Measurements from ENCODE around the gene SNUPN. TPM values are rescaled to one million over a fixed set of nuclear protein-coding genes. Genes with fewer than 3 reads are reported as not detected.

The SNUPN gene
- total RNA-seq, 2 experiments from 2014 or later = 44.4 to 71.1 TPM

- H3K4me3 ChIP-seq (ENCODE audit: low read depth, low read length, poor library complexity, severe bottlenecking) = no peak overlapping the region
- H3K9me3 ChIP-seq (ENCODE audit: low read length) = no peaks in the 10 kb centered on the region
- ChIA-PET POLR2A (no interaction called here), CTCF (ENCODE audit: unreplicated experiment) (no interaction called here)
- intact Hi-C loops (cut with micrococcal nuclease; ENCODE audit: unreplicated experiment) = no loop called here
- no peak for DNase-seq (ENCODE audit: low spot score)
- no peaks in the 10 kb centered on the region for H3K4me1 ChIP-seq (ENCODE audit: insufficient read depth, low read length, poor library complexity, severe bottlenecking)
- H4K20me1 ChIP-seq (ENCODE audit: insufficient read depth, low read length) = no peaks in the 10 kb centered on the region
- no peak overlapping the region for H2AFZ ChIP-seq (ENCODE audit: low read length)
- no peak for TF ChIP-seq EZH2phosphoT487 (IDR thresholded peaks at IDR 0.05; ENCODE audit: borderline replicate concordance, low read depth, low read length)
- no peak for TF ChIP-seq CTCF (conservative IDR thresholded peaks at IDR 0.05; ENCODE audit: low read length)
- BruUV-seq (replicated peaks) = no TSS peak
- no peaks in the 10 kb centered on the region for H3K79me2 ChIP-seq (ENCODE audit: insufficient read depth, low read depth, low read length)
- no peaks in the 10 kb centered on the region for H3K9me2 ChIP-seq (ENCODE audit: insufficient read depth, low read length)
- no peak overlapping the region for H3K4me2 ChIP-seq (ENCODE audit: low read length)
- H3K27ac ChIP-seq (ENCODE audit: low read depth, low read length, poor library complexity, severe bottlenecking) = no peak overlapping the region
- no peaks in the 10 kb centered on the region for H3K36me3 ChIP-seq (ENCODE audit: insufficient read depth, low read length)
These were observed 43.8 kb upstream of the SNUPN start for GRCh38 chr15:75669191-75669878.

GRCh38 chr15:75666823-75667501 is 41.4 kb upstream of the SNUPN start:
- Histone ChIP-seq H3K36me3 (ENCODE audit: insufficient read depth, low read length) (no peaks in the 10 kb centered on the region), H3K9me3 (ENCODE audit: low read length) (no peaks in the 10 kb centered on the region), H3K4me1 (ENCODE audit: insufficient read depth, low read length, poor library complexity, severe bottlenecking) (no peaks in the 10 kb centered on the region), H3K4me3 (ENCODE audit: low read depth, low read length, poor library complexity, severe bottlenecking) (no peak overlapping the region), H3K9me2 (ENCODE audit: insufficient read depth, low read length) (no peaks in the 10 kb centered on the region), H3K4me2 (ENCODE audit: low read length) (no peak overlapping the region), H3K27ac (ENCODE audit: low read depth, low read length, poor library complexity, severe bottlenecking) (no peak overlapping the region), H3K79me2 (ENCODE audit: insufficient read depth, low read depth, low read length) (no peaks in the 10 kb centered on the region), H2AFZ (ENCODE audit: low read length) (no peak overlapping the region), H4K20me1 (ENCODE audit: insufficient read depth, low read length) (no peaks in the 10 kb centered on the region)
- CTCF ChIA-PET (ENCODE audit: unreplicated experiment) = no interaction called here
- intact Hi-C loops (cut with micrococcal nuclease; ENCODE audit: unreplicated experiment) = no loop called here
- no TSS peak for BruUV-seq (replicated peaks)
- TF ChIP-seq EZH2phosphoT487 (IDR thresholded peaks at IDR 0.05; ENCODE audit: borderline replicate concordance, low read depth, low read length) (no peak), CTCF (conservative IDR thresholded peaks at IDR 0.05; ENCODE audit: low read length) (no peak)
- no peak for DNase-seq (ENCODE audit: low spot score)
- POLR2A ChIA-PET = no interaction called here

- Histone ChIP-seq H3K4me3 (ENCODE audit: low read depth, low read length, poor library complexity, severe bottlenecking) (no peak overlapping the region), H2AFZ (ENCODE audit: low read length) (no peak overlapping the region), H3K36me3 (ENCODE audit: insufficient read depth, low read length) (no peaks in the 10 kb centered on the region), H3K4me2 (ENCODE audit: low read length) (no peak overlapping the region), H3K79me2 (ENCODE audit: insufficient read depth, low read depth, low read length) (no peaks in the 10 kb centered on the region), H4K20me1 (ENCODE audit: insufficient read depth, low read length) (no peaks in the 10 kb centered on the region), H3K4me1 (ENCODE audit: insufficient read depth, low read length, poor library complexity, severe bottlenecking) (no peaks in the 10 kb centered on the region), H3K9me2 (ENCODE audit: insufficient read depth, low read length) (no peaks in the 10 kb centered on the region), H3K27ac (ENCODE audit: low read depth, low read length, poor library complexity, severe bottlenecking) (no peak overlapping the region), H3K9me3 (ENCODE audit: low read length) (no peaks in the 10 kb centered on the region)
- intact Hi-C loops (cut with micrococcal nuclease; ENCODE audit: unreplicated experiment) = no loop called here
- TF ChIP-seq CTCF (conservative IDR thresholded peaks at IDR 0.05; ENCODE audit: low read length) (no peak), EZH2phosphoT487 (IDR thresholded peaks at IDR 0.05; ENCODE audit: borderline replicate concordance, low read depth, low read length) (no peak)
- ChIA-PET POLR2A (no interaction called here), CTCF (ENCODE audit: unreplicated experiment) (no interaction called here)
- DNase-seq (ENCODE audit: low spot score) = no peak
- BruUV-seq (replicated peaks) = no TSS peak
These were observed 38.5 kb upstream of the SNUPN start for GRCh38 chr15:75663931-75664421.
